Eye (tissue), 1 donor: ENCODE results near the gene JAKMIP1.

ENCODE experiments used
- DNase-seq: peaks from one replicate; pipeline ENCODE4 v3.0.0-alpha.2; 2015

Gene JAKMIP1

DNA sequence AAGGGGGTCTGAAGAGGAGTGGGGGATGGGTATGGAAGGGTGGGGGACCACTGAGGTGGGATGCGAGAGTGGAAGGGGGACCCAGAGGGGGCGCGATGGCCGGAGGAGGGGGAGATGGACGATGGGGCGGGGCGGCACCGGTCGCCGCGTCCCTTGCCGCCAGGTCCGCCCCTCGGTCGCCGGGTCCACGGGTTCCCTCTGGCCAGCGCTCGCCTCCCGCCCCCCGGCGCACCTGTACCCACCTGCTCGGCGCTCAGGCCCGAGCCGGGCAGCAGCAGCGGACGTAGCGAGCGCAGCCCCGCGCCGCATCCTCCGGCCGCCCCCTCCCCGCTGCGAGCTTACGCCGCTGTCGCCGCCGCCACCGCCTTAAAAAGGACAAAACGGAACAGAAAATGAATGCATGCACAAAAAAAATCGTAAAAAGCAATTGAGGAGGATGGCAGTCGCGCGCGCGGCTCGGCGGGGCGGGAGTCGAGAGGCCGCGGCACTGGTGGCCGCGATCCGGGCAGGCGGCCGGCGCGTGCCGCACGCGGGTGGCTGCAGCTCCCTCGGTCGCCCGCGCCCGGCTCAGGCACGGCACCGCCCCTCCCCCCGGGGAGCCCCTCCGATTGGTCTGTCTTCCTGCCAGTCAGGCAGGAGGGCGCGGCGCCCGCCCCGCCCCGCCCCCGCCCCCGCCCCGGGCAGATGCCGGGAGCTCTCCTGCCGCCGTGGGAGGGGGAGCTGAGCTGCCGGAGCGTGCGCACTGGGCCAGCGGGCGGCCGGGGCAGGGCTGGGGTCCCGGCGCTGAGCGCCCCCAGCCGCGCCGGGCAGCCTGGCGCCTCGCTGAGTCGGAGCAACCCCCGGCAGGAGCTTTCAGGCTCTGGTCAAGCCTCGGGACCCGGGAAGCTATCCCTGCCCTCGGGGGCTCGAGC is at the start of gene JAKMIP1:
TSS of gene JAKMIP1 (minus strand) at position 539 of the 911 bp plus-strand sequence. CDS start 87,699 bp downstream, outside the sequence.
- peak; percentile 94 for DNase-seq

DNA sequence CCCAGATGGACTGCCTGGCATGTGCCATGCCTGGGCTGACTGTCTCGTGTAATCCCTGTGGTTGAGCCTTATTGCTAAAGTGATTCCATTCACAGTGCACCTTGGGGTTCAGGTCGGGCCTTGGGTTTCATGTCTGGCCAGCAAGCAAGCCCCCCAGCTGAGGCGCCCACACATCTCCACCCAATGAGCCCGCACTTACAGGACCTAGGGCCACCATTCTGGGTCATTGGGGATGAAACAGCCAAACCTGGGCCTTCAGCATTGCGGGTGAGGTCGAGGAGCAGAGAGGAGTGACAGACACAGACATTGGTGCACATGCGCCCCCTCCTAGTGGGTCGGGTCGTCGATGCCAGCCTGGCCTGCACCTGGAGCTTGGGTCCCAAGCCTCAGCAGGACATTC is 48.0 kb upstream of the JAKMIP1 start:
- no peak for DNase-seq

DNA sequence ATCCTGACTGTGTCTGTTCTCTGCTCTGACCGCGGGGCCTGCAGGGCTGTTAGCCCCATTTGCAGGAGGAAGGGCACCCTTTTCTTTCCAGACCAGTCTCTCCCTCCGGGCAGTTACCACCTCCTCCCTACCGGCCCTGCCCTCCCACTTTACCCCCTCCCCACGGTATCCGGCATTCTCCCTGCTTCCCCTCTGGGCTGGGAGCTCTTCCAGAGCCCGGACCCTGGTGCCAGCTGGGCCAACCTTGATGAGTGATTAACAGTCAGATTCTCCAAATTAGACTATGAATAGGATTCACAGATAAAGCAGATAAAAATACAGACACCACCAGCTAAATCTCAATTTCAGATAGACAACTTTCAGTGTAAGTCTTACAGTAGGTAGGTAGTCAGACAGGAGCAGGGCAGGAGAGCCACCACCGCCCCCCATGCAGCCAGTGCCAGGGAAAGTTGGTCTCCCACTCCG is 45.9 kb upstream of the JAKMIP1 start:
- DNase-seq: no peak

DNA sequence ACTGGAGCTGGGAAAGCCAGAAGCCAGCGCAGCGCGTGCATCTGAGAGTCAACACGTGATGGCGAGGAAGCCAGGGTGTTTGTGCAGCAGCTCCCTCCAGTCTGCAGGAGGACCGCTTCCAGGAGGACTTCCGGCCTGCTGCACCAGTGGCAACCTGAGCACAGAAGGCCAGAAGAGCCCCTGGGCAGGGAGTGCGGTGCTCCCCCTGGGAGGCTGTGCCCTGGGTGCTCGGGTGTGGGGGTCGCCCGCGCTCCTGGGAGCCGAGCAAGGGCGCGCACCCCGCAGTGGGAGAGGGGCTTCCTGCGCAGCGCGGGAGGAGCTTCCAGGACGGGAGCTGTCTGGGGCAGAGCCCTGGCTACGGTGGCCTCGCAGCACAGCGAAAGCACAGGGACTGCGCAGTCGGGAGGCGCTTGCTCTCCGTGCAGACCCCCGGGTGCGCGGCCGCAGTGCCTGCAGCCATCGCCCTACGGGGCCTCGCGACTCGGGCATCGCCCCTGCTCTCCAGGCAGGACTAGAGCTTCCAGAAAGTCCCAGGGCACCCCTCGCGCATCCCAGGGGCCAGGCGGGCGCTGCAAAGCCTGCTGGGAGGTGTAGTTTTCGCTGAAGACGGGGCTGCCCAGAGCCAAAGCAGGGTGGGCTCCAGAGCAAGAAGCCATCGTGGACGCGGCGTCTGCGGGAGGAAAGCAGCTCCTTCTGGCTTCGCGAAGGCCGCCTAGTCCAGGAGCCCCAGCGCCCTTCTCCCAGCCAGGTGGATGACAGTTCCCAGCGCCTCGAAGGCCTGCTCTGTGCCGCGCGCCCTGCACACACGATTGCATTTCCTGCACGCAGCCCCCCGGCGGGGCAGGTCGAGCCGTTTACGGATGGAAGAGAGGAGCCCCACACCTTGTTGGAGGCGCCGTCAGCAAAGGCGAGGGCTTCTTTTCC is 45.2 kb upstream of the JAKMIP1 start:
- DNase-seq: peak; percentile 89

- DNase-seq: no peak
Observed at GRCh38 chr4:6242271-6243029, 42.1 kb upstream of the JAKMIP1 start.

DNA sequence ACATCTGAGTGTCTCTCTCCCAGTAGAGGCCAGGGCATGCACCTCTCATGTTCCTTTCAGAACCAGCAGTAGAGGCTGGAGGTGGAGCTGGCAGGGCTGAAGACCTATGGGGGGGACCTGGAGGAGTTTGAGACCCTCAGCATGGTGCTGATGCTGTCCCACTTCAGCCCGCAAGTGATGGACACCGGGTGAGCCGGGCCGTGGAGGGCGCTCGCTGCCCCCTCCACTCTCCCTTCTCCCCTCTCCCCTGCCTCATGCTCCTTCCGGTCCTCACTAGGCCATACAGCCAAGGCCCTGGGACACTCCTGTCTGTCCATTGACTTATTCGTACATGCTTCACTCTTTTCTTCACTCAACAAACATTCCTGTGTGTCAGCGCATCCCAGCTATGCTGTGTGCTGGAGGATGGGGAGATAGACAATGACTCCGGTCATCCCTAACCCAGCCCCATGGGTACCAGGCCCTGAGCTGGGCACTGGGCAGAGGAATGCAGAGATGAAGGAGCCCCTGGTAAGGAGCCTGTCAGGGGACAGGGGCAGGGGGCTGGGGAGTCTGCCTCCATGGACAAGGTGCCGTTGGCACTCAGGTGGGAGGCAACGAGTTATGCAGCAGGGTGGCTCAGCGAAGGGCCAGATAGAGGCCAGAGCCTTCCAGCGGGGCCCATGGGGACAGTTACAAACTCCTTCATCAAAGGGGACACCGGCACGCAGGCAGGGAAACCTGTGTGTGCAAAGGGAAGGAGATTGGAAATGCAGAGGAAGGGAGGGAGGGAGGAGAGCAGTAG is 40.9 kb upstream of the JAKMIP1 start:
- no peak for DNase-seq

DNA sequence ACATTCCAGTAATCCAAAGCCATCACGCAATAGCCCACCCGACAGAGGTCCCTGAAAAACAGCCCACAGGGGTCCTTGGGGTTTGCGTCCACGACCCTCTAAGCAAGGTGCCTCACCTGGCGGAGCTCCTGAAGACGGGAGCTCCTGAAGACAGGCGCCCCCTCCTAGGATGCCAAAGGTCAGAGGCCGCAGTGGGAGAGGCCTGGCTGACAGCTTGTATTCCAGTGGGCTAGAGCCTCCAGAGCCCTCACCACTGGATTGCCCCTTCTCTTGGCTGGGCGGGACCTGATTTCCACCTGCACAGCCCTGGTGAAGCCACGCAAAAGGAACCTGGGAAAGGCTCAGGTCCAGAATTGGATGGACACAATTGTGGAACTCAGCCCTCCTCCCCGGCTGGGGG is 39.6 kb upstream of the JAKMIP1 start:
- no peak for DNase-seq

DNA sequence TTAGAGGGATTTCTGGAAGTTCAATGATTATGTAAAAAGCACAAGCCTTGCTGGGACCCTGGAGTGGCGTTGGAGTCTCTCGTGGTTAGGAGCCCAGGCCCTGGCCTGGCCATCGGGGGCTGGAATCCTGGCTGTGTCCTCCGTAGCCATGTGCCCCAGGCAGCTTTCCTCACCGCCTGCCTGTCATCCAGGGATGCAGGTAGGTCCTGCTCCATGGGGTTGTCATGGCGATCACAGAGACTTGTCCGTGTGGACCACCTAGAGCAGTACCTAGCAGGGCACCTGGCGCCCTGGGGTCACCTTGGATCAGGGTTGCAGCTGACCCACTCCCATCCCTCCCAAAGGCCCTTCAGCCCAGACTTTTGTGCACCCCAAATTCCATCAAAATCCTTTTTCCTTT is 39.1 kb upstream of the JAKMIP1 start:
- DNase-seq: no peak

- DNase-seq: no peak
Observed at GRCh38 chr4:6236816-6237390, 36.6 kb upstream of the JAKMIP1 start.

DNA sequence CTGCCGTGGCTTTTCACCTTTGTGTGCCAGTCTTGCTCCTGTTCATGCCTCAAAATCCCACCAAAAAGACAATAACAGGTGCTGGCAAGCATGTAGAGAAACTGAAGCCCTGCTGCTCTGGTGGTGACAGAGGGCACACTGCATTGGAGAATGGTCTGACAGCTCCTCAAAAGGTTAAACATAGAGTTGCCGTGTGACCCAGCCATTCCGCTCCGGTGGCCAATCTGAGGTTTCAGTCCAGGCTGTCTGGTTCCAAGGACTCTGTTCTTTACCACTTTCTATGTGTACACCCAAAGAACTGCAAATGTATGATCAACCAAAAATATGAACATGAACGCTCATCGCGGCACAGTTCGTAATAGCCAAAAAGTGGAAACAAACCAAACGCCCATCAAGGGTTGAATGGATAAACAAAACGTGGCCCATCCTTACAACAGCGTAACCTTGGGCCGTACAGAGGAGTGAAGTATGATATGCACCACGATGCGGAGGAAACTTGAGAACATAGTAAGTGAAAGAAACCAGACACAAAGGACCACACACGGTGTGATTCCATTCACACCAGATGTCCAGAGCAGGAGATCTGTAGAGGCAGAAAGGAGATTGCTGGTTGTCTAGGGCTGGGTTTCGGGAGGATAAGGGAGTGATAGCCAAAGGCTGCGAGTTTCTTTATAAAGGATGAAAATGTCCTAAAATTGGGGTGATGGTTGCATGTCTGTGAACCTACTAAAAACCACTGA is 35.7 kb upstream of the JAKMIP1 start:
- no peak for DNase-seq

DNA sequence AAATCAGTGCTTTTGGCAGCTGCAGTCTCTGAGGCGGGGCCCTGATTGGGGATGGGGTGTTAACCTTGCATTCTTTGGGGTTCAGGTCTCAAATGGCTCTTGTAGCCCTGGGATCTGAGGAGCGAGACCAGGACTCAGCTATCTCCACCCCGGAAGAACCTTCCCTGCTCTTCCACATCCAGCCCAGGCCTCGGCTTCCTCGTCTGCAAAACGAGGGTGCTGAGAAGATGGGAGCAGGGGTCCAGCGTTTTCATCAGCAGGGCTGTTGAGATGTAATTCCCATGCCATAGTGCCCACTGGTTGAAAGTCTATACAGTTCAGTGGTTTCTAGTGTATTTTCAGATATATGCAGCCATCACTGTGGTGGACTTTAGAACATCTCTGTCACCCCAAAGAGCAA is 34.7 kb upstream of the JAKMIP1 start:
- DNase-seq: no peak

GRCh38 chr4:6233929-6234328 is 33.6 kb upstream of the JAKMIP1 start:
- no peak for DNase-seq

DNA sequence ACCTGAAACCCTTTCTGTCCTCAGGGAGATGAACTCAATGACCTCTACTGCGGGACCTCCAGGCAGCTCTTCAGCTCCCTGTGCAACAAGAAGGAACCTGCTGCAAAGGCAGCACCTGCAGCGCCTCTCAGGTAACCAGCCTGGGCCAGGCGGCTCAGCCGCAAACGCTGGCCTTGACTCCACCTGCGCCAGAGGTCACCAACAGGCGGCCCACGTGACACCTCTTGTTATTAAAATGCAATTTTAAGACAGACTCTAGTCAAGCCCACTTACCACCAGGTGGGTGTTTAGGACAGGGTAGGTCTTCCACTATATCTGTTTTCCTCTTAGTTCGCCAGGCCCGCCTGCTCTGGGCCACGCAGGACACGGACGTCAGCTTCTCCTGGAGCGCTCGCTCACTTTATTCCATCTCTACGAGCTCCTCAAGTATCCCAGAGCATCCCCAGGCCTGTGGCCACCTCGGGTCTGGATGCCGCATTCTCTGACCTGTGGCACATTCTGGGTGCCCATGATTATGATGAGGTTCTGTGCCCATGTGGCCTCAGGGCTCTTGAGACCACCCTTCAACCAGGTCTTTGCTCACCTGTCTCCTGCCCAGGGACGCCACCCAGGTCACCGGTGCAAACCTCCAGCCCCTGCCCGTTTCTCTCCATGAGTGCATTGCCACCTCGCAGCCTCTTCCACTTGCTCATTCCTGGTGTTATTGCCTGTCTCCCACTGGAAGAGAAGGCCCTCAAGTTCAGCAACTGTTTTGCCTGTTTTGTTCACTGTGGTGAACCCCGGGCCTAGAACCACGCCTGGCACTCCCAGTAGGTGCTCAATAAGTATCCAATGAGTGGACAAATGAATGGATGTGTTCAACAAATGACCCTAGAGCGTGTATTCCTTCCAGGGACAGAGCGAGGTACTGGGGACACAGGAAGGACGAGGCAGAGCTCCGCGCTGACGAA is 32.8 kb upstream of the JAKMIP1 start:
- DNase-seq: no peak

DNA sequence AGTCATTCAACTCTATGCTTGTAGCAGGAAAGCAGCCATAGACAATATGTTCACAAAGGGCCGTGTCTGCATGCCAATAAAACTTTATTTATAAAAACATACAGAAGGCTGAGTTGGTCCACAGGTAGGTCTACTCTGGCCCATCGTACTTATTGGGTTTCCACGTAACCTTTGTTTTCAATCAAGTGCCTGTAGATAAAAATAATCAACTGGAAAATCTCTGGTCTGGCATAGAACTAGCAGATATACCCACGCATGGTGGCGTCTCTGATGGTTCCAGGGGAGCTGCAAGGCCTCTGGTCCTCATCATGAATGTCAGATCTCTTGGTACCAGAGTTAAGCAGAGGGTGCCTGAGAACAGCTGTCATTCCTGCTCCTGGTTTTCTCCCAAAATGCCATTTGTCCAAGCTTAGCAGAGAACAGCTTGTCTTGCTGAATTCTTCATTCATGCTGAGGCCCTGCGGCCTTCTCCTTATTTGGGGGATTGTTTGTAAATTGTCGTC is 31.4 kb upstream of the JAKMIP1 start:
- DNase-seq: no peak

- DNase-seq: no peak
Observed at GRCh38 chr4:6230827-6231662, 30.7 kb upstream of the JAKMIP1 start.

DNA sequence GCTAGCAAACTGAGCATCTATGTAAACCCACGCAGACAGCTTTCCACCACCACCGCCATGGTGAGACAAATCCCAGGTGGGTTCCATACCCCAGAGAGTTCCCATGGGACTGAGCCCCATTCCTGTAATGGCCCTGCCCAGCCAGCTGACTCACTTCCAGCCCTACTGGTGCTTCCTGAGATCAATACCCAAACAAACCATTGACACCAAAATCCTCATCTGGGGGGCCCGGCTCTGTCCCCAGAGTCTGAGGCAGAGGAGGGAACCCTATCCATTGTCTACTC is 30.1 kb upstream of the JAKMIP1 start:
- DNase-seq: no peak

DNA sequence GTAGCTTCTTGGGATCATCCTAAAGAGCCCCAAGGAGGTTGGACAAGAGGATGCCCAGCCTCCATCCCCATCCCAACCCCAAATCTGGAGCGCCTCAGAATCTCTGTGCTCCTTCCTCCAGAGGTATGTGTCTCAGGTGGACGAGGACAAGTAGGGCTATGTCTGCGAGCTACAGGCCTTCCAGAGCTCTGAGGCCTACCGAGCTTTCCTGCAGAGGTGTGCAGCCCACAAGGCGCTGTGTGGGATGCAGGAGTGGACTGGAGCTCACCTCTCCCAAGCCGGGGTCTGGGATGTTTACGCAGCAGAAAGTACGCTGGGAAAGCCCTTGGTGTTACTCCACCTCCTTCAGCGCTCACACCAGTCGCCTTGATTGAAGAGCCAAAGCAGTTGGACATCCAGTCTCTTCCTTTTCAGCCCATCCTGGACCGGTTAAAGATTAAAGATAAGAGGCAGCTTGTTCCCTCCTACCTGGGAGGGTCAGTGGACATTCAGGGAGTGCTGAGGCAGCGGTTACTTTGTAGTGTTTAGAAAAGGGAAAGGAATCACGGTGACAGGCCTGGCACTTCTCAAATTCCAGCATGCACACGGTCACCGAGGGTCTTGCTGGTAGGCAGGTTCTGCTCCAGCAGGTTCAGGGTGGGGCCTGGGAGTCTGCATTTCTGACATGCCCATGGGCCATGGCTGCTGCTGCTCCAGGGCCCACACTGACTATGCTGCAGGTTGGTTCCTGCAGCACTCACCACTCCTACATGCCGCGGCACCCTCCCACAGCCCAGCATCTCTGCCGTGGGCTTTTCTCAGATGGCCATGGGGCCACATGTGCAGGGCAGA is 29.5 kb upstream of the JAKMIP1 start:
- no peak for DNase-seq

- DNase-seq: peak; percentile 43
Observed at GRCh38 chr4:6229095-6229494, 28.7 kb upstream of the JAKMIP1 start.
